Measurements from ENCODE around the gene POLR1A. TPM values are rescaled to one million over a fixed set of nuclear protein-coding genes. Genes with fewer than 3 reads are reported as not detected.

The POLR1A gene
- total and polyA plus RNA-seq, 2 of the 13 experiments (the other 11 are each of a cell fraction or from before 2014, with no cell fraction given), result 7.2 to 39.9 TPM

GRCh38 chr2:86001326-86001725, 104.4 kb downstream of the POLR1A start:
- no TSS peak for BruUV-seq (replicated peaks)
- in situ Hi-C loops (cut with HindIII; ENCODE audit: extremely low pct_ligation_motif_present, low pct_unique_long_range_greater_than_20kb), result no loop called here
- no peak overlapping the region for H3K9ac ChIP-seq (ENCODE audit: insufficient read depth, low read depth, low read length)
- TF ChIP-seq, protein P1, sequence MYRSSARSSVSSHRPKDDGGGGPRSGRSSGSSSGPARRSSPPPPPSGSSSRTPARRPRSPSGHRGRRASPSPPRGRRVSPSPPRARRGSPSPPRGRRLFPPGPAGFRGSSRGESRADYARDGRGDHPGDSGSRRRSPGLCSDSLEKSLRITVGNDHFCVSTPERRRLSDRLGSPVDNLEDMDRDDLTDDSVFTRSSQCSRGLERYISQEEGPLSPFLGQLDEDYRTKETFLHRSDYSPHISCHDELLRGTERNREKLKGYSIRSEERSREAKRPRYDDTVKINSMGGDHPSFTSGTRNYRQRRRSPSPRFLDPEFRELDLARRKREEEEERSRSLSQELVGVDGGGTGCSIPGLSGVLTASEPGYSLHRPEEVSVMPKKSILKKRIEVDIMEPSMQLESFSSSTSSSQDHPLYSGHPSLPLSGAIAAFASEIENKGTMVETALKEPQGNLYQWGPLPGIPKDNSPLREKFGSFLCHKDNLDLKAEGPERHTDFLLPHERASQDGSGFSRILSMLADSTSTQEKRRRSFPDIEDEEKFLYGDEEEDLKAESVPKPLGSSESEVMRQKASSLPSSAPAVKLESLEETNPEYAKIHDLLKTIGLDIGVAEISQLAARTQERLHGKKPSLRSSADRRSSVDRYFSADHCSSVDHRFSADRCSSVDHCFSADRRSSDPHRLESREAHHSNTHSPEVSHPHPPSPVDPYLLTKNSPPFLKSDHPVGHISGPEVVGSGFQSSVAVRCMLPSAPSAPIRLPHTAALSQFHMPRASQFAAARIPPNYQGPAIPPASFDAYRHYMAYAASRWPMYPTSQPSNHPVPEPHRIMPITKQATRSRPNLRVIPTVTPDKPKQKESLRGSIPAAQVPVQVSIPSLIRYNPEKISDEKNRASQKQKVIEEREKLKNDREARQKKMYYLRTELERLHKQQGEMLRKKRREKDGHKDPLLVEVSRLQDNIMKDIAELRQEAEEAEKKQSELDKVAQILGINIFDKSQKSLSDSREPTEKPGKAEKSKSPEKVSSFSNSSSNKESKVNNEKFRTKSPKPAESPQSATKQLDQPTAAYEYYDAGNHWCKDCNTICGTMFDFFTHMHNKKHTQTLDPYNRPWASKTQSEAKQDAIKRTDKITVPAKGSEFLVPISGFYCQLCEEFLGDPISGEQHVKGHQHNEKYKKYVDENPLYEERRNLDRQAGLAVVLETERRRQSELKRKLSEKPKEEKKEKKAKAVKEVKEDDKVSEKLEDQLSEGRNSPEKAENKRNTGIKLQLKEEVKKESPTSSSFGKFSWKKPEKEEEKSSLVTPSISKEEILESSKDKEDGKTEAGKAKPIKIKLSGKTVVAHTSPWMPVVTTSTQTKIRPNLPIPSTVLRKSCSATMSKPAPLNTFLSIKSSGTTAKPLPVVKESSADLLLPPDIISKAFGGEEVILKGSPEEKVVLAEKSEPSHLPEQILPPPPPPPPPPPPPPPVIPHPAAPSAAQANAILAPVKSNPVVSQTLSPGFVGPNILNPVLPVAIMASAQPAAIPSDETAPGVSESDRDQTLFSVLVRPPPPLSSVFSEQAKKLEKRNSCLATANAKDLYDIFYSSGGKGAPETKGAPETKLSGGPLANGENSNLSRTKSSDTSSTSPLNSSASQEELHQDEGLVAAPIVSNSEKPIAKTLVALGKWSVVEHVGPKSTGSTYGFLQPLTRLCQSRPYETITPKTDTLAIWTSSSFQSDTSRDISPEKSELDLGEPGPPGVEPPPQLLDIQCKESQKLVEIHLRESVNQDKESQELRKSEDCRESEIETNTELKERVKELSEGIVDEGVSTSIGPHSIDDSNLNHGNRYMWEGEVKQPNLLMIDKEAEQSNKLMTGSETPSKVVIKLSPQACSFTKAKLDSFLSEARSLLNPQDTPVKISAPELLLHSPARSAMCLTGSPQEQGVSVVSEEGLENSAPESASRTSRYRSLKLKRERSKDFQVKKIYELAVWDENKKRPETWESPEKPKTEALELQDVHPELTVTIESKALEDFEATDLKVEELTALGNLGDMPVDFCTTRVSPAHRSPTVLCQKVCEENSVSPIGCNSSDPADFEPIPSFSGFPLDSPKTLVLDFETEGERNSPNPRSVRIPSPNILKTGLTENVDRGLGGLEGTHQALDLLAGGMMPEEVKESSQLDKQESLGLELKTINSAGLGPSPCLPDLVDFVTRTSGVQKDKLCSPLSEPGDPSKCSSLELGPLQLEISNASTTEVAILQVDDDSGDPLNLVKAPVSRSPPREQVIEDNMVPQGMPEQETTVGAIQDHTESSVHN (CRISPR knock-in tag; IDR thresholded peaks at IDR 0.05), result no peak
- TF ChIP-seq NFIB (CRISPR knock-in tag; IDR thresholded peaks at IDR 0.05; ENCODE audit: borderline replicate concordance) (no peak), SOX6 (IDR thresholded peaks at IDR 0.05) (no peak), SOX6 (CRISPR knock-in tag; IDR thresholded peaks at IDR 0.05) (no peak), NFRKB (IDR thresholded peaks at IDR 0.05) (no peak), ATF1 (CRISPR knock-in tag; IDR thresholded peaks at IDR 0.05) (no peak), RCOR2 (CRISPR knock-in tag; IDR thresholded peaks at IDR 0.05) (no peak), ZBTB43 (CRISPR knock-in tag; conservative IDR thresholded peaks at IDR 0.05) (no peak), DBP (CRISPR knock-in tag; IDR thresholded peaks at IDR 0.05; ENCODE audit: not compliant biosample characterization) (no peak), SOX5 (CRISPR knock-in tag; IDR thresholded peaks at IDR 0.05; ENCODE audit: borderline replicate concordance) (no peak), NCOA5 (CRISPR knock-in tag; IDR thresholded peaks at IDR 0.05) (no peak)
- ChIA-PET POLR2A (no interaction called here), CTCF (ENCODE audit: low intra/inter-chr PET ratio, low total read pairs) (no interaction called here)
- intact Hi-C loops (cut with micrococcal nuclease; ENCODE audit: unreplicated experiment), result no loop called here
- FAIRE-seq (no peak), ATAC-seq (no peak), DNase-seq (ENCODE audit: low spot score) (no peak)
- H3K27ac ChIP-seq (ENCODE audit: extremely low read length, insufficient read depth, low read length), result no peak overlapping the region
- H3K4me2 ChIP-seq (ENCODE audit: low read depth, low read length), result no peak overlapping the region
- H3K4me1 ChIP-seq (ENCODE audit: insufficient read depth, low read length), result no peaks in the 10 kb centered on the region
- H3K9me3 ChIP-seq (ENCODE audit: low read length), result peaks cover 17% of the 10 kb centered on the region
- WGBS (ENCODE audit: low lambda C conversion rate), result 40% methylated on average over 1 of the region's 1 CpG
- H3K36me3 ChIP-seq (replicated peaks in 1 of 2; ENCODE audit: control insufficient read depth in 1 of 2, insufficient read depth in 2 of 2, low read length in 2 of 2), result no peaks in the 10 kb centered on the region
- H3K4me3 ChIP-seq (replicated peaks in 1 of 3; ENCODE audit: insufficient read depth in 1 of 3, low read depth in 2 of 3, low read length in 3 of 3), result no peak overlapping the region
- H3K27me3 ChIP-seq (ENCODE audit: control insufficient read depth in 1 of 2, insufficient read depth in 2 of 2, low read length in 2 of 2), result peaks cover 0 to 15% of the 10 kb centered on the region in 2 experiments; a peak in 3 of 5 replicates
- no peaks in the 10 kb centered on the region for H4K20me1 ChIP-seq (ENCODE audit: insufficient read depth, low read length)
- H2AFZ ChIP-seq (ENCODE audit: low read length), result no peak overlapping the region
- H3K79me2 ChIP-seq (ENCODE audit: insufficient read depth, low read length), result no peaks in the 10 kb centered on the region
